GM19397 (cell line): Measurements from ENCODE around the gene PTPN2.

Experiments
- ATAC-seq: cut with Tn5 transposase; IDR thresholded peaks from one replicate; pipeline ENCODE4 v1.9.1; 2021; ENCODE audit warnings: mild to moderate bottlenecking, moderate library complexity; ENCODE audit not compliant: unreplicated experiment

The PTPN2 gene

GRCh38 chr18:12828116-12829051 lies 55.7 kb downstream of the PTPN2 start:
- no peak for ATAC-seq

- ATAC-seq, result no peak
These were observed 56.4 kb downstream of the PTPN2 start for GRCh38 chr18:12827588-12827987.

GRCh38 chr18:12825230-12825629 lies 58.8 kb downstream of the PTPN2 start:
- ATAC-seq, result no peak

- ATAC-seq, result no peak
These were observed 60.1 kb downstream of the PTPN2 start for GRCh38 chr18:12823892-12824291.

- no peak for ATAC-seq
These were observed 62.6 kb downstream of the PTPN2 start for GRCh38 chr18:12821408-12821807.

GRCh38 chr18:12820506-12820905 lies 63.5 kb downstream of the PTPN2 start:
- ATAC-seq, result no peak

- ATAC-seq, result no peak
These were observed 64.2 kb downstream of the PTPN2 start for GRCh38 chr18:12819841-12820240.

DNA sequence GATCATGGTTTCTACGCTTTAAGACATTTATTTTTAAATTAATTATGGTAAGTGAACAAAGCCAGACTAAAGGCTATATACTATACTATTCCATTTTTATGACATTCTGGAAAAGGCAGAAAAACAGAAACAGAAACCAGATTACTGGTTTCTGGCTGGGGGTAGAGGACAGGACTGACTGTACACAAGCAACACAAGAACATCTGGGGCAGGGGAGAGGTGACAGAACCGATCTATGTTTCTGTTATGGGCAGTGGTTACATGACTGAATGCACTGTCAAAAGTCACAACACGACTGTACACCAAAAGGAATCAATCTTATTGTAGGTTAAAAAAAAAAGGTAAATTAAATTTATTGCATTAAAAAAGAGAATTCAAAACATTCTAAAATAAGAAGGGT lies 64.7 kb downstream of the PTPN2 start:
- ATAC-seq, result no peak

GRCh38 chr18:12818243-12818642 lies 65.8 kb downstream of the PTPN2 start:
- ATAC-seq, result no peak

DNA sequence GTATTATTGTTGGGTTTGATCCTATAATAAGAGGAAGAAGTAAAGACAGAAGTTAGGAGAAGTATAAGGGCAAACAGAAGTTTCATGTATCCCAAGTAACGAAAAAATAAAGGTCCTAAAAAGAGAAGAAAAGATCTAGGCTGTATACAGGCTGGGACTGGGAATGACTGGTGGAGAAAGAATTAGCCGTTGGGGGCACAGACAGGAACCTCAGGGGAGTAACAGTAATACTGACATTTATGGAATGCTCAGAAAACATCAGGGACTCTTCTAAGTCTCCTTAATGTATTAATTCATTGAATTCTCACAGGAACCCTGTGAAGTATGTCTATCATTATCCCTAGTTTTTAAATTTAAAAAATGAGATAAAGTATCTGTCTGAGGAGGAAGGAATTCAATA lies 67.6 kb downstream of the PTPN2 start:
- ATAC-seq, result no peak

DNA sequence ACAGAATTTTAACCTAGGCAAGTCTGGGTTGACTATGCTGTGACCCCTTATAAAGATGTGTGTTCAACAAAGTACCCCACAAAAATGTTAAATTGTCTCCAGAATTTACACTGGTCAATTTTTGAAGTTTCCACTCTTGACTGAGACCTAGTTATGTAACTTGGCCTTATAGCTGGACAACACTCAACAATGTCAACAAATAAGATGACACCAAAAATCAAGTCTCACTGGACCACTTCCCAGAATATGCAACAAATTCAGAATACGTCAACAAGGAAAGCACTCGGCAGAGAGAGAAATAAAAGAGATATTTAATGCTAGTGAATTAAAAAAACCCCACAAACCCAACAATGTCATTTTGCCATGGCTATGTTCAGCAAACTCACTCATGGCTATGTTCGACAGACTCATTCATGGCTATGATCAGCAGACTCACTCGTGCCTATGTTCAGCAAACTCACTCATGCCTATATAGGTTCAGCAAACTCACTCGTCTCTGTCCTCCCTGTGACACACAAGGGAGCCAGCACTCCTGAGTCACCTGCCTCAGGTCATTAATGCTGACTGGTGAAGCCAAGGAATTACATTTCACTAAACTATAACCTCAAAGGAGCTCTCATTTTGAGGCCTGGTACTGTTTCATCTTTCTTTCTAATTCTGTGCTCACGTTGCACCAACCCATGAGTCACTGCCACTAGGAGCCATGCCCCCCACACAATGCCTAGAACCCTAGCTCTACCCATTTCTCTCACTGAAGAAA lies 72.7 kb downstream of the PTPN2 start:
- ATAC-seq, result no peak

GRCh38 chr18:12803069-12803936 lies 80.7 kb downstream of the PTPN2 start:
- peak; percentile 57 for ATAC-seq

GRCh38 chr18:12802538-12802937 lies 81.5 kb downstream of the PTPN2 start:
- ATAC-seq, result no peak

DNA sequence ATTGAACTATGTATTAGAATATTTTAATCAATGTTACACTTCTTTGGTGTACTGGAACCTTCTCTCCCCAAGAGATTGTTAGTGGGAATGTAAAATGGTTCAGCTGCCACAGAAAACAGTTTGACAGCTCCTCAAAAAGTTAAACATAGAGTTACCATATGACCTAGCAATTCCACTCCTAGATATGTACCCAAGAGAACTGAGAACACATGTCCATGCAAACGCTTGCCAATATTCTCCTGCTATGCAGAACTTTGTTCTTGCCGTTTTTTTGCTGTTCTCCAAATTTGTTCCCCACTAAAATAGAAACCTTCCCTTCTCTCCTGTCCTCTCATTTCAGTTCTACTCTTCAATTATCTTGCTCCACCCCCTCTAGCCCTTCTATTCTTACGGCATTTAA lies 87.6 kb downstream of the PTPN2 start:
- no peak for ATAC-seq

DNA sequence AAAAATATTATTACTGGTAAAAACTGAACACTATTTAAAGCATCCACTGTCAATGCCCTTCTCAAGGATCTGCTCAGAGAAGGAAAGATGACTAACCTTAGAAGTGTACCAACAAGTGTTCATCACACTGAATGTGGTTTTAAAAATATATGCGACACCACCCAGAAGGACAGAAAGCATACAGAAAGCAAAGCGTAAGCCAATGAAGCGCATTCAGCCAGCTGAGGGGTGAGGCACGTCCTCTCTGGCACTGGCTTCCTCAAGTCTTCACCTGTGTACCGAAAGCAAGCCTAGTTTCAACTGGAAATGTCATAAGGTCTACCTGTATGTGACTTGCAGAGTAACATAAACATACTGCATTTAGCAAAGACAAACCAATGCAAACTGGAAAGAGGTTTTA lies 92.4 kb downstream of the PTPN2 start:
- no peak for ATAC-seq

GRCh38 chr18:12786669-12787068 lies 97.4 kb downstream of the PTPN2 start:
- no peak for ATAC-seq

DNA sequence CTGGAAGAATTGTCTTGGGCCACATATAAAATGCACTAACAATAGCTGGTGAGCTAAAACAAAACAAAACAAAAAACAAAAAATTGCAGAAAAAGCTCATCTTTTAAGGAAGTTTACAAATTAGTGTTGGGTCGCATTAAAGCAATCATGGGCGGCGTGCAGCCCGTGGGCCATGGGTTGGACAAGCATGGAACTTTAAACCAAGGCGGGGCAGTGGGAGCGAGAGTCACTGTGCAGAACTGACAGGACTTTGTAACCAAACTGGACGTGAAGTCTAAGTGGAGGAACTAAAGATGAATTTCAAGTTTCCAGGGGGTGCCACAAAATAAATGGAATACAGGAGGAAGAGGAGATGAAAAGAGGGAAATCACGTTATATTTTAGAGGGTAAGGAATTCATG lies 100.5 kb downstream of the PTPN2 start:
- no peak for ATAC-seq

- ATAC-seq, result no peak
These were observed 101.5 kb downstream of the PTPN2 start for GRCh38 chr18:12782521-12782920.

DNA sequence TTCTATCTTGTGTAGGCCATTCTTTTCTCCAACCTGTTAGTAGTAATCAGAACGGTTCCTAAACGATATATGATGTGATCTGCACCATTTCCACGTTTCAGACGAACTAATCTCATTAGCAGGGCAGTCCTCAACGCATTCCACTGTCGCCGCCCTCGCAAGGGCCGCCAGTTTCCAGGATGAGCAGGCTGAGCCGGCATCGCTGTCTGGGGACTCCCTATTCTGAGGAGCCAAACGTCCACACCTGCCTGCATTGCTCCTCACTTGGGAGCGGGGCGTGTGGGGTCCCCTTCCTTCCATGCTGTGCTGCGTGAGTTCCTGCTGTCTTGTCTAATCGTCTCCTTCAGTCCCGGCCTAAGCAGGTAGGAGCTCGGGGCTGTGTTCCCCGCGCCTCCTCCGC lies 104.6 kb downstream of the PTPN2 start:
- ATAC-seq, result no peak

GRCh38 chr18:12779043-12779442 lies 105.0 kb downstream of the PTPN2 start:
- no peak for ATAC-seq

DNA sequence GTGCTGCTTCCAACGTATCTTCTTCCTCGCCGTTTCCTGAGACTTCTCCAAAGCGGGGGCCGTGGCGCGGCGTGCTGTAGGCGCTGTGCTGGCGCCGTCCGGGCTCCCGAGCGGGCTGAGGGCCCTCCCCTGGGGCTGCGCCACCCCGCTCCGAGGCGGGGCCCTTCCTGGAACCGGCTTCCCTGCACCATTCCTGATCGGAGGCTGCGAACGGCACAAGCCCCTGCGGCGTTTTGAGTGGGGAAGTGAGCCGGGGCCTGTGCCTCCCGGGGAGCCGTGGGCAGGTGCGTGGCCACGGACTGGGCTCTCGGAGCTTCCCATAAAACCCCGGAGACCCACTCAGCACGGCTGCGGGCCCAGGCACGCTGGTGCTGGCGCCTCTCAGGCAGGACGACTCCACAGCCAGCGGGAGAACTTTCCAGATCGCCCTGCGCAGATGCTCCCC lies 106.5 kb downstream of the PTPN2 start:
- ATAC-seq, result no peak
